ENCODE data around the gene TRIM15.

Gene TRIM15

GRCh38 chr6:30196376-30196775 is 33.0 kb downstream of the TRIM15 start:
- peaks cover 14% of the 10 kb centered on the region for H3K4me1 ChIP-seq (ENCODE audit: insufficient read depth, low read length, severe bottlenecking)
- H3K79me2 ChIP-seq (ENCODE audit: insufficient read depth, low read length): no peaks in the 10 kb centered on the region; the same call in 1 of the 2 replicates
- no peak overlapping the region for H3K27ac ChIP-seq (ENCODE audit: low read depth, low read length, poor library complexity, severe bottlenecking)
- no peaks in the 10 kb centered on the region for H3F3A ChIP-seq (ENCODE audit: insufficient read depth, low read length)
- TF ChIP-seq EZH2 (IDR thresholded peaks at IDR 0.05; ENCODE audit: borderline replicate concordance, low read length): no peak
- H3K9ac ChIP-seq (ENCODE audit: low read length): no peak overlapping the region
- H3K36me3 ChIP-seq (ENCODE audit: insufficient read depth, low read length): peaks cover 87% of the 10 kb centered on the region
- H3K27me3 ChIP-seq (ENCODE audit: insufficient read depth, low read length): no peaks in the 10 kb centered on the region
- no peaks in the 10 kb centered on the region for H3K9me2 ChIP-seq (ENCODE audit: low read depth, low read length)
- no peaks in the 10 kb centered on the region for H4K20me1 ChIP-seq (ENCODE audit: insufficient read depth, low read length)
- no peak overlapping the region for H3K4me2 ChIP-seq (ENCODE audit: low read length)
- H3K9me3 ChIP-seq (ENCODE audit: low read length): no peaks in the 10 kb centered on the region
- no peak overlapping the region for H3K4me3 ChIP-seq (ENCODE audit: low read depth, low read length, poor library complexity, severe bottlenecking)
- no peak overlapping the region for H2AFZ ChIP-seq (ENCODE audit: low read length)

DNA sequence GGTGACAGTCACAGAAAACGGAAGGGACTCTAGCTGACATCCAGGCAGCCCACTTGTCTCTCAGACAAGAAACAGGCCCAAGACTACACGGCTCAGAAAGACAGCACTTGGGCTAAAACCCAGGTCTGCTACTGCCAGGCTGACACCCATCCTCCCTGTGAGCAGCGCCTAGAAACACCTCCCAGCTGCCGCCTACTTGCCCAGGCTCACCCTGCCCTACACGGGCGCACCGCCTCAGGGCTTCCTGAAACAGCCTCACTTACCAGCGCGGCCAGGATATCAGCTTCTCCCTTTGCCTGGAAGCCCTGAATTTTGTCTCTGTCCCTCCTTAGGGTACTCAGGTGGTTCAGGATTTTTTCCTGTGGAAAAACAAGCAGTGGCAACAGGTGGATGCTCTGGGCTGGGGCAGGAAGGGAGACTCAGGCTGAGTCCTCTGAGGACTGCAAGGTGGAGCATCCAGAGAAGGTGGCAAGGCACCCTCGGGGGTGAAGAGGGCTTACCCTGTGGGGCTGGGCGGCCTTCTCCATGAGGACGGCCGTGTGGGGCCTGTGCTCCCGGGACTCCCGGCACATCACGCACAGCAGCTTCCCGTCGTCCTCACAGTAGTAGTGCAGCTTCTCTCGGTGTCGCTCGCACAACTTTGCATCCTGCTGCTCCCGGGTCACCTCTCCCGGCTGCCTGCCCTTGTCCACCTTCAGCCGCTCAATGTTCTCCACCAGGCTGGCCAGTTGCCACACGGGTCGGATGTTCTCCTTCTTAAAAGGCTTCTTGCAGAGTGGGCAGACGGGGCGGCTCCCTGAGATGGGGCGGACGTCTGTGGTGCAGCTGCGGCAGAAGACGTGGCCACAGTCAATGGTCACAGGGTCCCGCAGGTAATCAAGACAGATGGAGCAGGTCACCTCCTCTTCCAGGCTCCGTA is 35.1 kb downstream of the TRIM15 start:
- Histone ChIP-seq H3K4me3 (ENCODE audit: low read depth, low read length, poor library complexity, severe bottlenecking) (no peak overlapping the region), H3K9me3 (ENCODE audit: low read length) (no peaks in the 10 kb centered on the region), H3K79me2 (ENCODE audit: insufficient read depth, low read length) (no peaks in the 10 kb centered on the region; the same call in 1 of the 2 replicates), H3K4me1 (ENCODE audit: insufficient read depth, low read length, severe bottlenecking) (peaks cover 28% of the 10 kb centered on the region), H3K27ac (ENCODE audit: low read depth, low read length, poor library complexity, severe bottlenecking) (no peak overlapping the region), H3F3A (ENCODE audit: insufficient read depth, low read length) (no peaks in the 10 kb centered on the region), H2AFZ (ENCODE audit: low read length) (no peak overlapping the region), H3K36me3 (ENCODE audit: insufficient read depth, low read length) (peaks cover 83% of the 10 kb centered on the region), H3K9me2 (ENCODE audit: low read depth, low read length) (no peaks in the 10 kb centered on the region), H3K9ac (ENCODE audit: low read length) (no peak overlapping the region), H3K4me2 (ENCODE audit: low read length) (no peak overlapping the region), H4K20me1 (ENCODE audit: insufficient read depth, low read length) (no peaks in the 10 kb centered on the region), H3K27me3 (ENCODE audit: insufficient read depth, low read length) (no peaks in the 10 kb centered on the region)
- no peak for TF ChIP-seq CTCF (IDR thresholded peaks at IDR 0.05; ENCODE audit: low read length)
- no peak for TF ChIP-seq EZH2 (IDR thresholded peaks at IDR 0.05; ENCODE audit: borderline replicate concordance, low read length)

- Histone ChIP-seq H3K36me3 (ENCODE audit: insufficient read depth, low read length) (peaks cover 71% of the 10 kb centered on the region), H3K9me3 (ENCODE audit: low read length) (no peaks in the 10 kb centered on the region), H3K27ac (ENCODE audit: low read depth, low read length, poor library complexity, severe bottlenecking) (peak overlapping the region; percentile 61), H4K20me1 (ENCODE audit: insufficient read depth, low read length) (no peaks in the 10 kb centered on the region), H3K9me2 (ENCODE audit: low read depth, low read length) (no peaks in the 10 kb centered on the region), H3K4me1 (ENCODE audit: insufficient read depth, low read length, severe bottlenecking) (peaks cover 28% of the 10 kb centered on the region), H3F3A (ENCODE audit: insufficient read depth, low read length) (no peaks in the 10 kb centered on the region), H3K27me3 (ENCODE audit: insufficient read depth, low read length) (no peaks in the 10 kb centered on the region), H3K79me2 (ENCODE audit: insufficient read depth, low read length) (peaks cover 18% of the 10 kb centered on the region), H3K9ac (ENCODE audit: low read length) (peak overlapping the region; percentile 6; the same call in 1 of the 2 replicates), H3K4me3 (ENCODE audit: low read depth, low read length, poor library complexity, severe bottlenecking) (no peak overlapping the region), H2AFZ (ENCODE audit: low read length) (no peak overlapping the region), H3K4me2 (ENCODE audit: low read length) (peak overlapping the region; percentile 40; the same call in 1 of the 2 replicates)
- TF ChIP-seq CTCF (IDR thresholded peaks at IDR 0.05; ENCODE audit: low read length): no peak
- TF ChIP-seq EZH2 (IDR thresholded peaks at IDR 0.05; ENCODE audit: borderline replicate concordance, low read length): no peak
These were observed 37.4 kb downstream of the TRIM15 start for GRCh38 chr6:30200551-30201281.
